ENCODE results near the gene IGFBP5.

The IGFBP5 gene

GRCh38 chr2:216696751-216697560 is 1.6 kb upstream of the IGFBP5 start:
- TF ChIP-seq CTCF (IDR thresholded peaks at IDR 0.05) = peak; percentile 53
- Histone ChIP-seq H3K4me2 (ENCODE audit: low read length) (no peak overlapping the region), H3K9ac (no peak overlapping the region), H2AFZ (no peak overlapping the region), H3K36me3 (ENCODE audit: control insufficient read depth, insufficient read depth, low read length) (no peaks in the 10 kb centered on the region), H3K79me2 (no peaks in the 10 kb centered on the region), H3K27ac (no peak overlapping the region), H3K4me3 (ENCODE audit: low read depth, low read length) (no peak overlapping the region), H3K4me1 (peaks cover 2% of the 10 kb centered on the region), H3K9me3 (ENCODE audit: control insufficient read depth, low read length) (no peaks in the 10 kb centered on the region), H3K27me3 (ENCODE audit: control insufficient read depth, insufficient read depth, low read length) (no peaks in the 10 kb centered on the region)

GRCh38 chr2:216696321-216696720 is 972 bp upstream of the IGFBP5 start:
- peaks cover 2% of the 10 kb centered on the region for H3K4me1 ChIP-seq
- H3K36me3 ChIP-seq (ENCODE audit: control insufficient read depth, insufficient read depth, low read length) = no peaks in the 10 kb centered on the region
- no peaks in the 10 kb centered on the region for H3K79me2 ChIP-seq
- H3K27me3 ChIP-seq (ENCODE audit: control insufficient read depth, insufficient read depth, low read length) = no peaks in the 10 kb centered on the region
- H2AFZ ChIP-seq = no peak overlapping the region
- no peak overlapping the region for H3K4me2 ChIP-seq (ENCODE audit: low read length)
- no peak for TF ChIP-seq CTCF (IDR thresholded peaks at IDR 0.05)
- no peaks in the 10 kb centered on the region for H3K9me3 ChIP-seq (ENCODE audit: control insufficient read depth, low read length)
- H3K4me3 ChIP-seq (ENCODE audit: low read depth, low read length) = no peak overlapping the region
- no peak overlapping the region for H3K9ac ChIP-seq
- no peak overlapping the region for H3K27ac ChIP-seq

GRCh38 chr2:216694826-216695217 is 527 bp downstream of the IGFBP5 start:
- H3K4me2 ChIP-seq (ENCODE audit: low read length) = peak overlapping the region; percentile 94
- H3K36me3 ChIP-seq (ENCODE audit: control insufficient read depth, insufficient read depth, low read length) = no peaks in the 10 kb centered on the region
- no peak for TF ChIP-seq CTCF (IDR thresholded peaks at IDR 0.05)
- H3K79me2 ChIP-seq = no peaks in the 10 kb centered on the region
- no peaks in the 10 kb centered on the region for H3K27me3 ChIP-seq (ENCODE audit: control insufficient read depth, insufficient read depth, low read length)
- no peak overlapping the region for H3K27ac ChIP-seq
- no peak overlapping the region for H3K9ac ChIP-seq
- peak overlapping the region; percentile 47 for H3K4me3 ChIP-seq (ENCODE audit: low read depth, low read length)
- H3K4me1 ChIP-seq = peaks cover 2% of the 10 kb centered on the region
- H3K9me3 ChIP-seq (ENCODE audit: control insufficient read depth, low read length) = no peaks in the 10 kb centered on the region
- no peak overlapping the region for H2AFZ ChIP-seq

- Histone ChIP-seq H3K36me3 (ENCODE audit: control insufficient read depth, insufficient read depth, low read length) (no peaks in the 10 kb centered on the region), H3K27me3 (ENCODE audit: control insufficient read depth, insufficient read depth, low read length) (no peaks in the 10 kb centered on the region), H3K4me1 (peaks cover 2% of the 10 kb centered on the region), H2AFZ (peak overlapping the region; percentile 49), H3K4me2 (ENCODE audit: low read length) (peak overlapping the region; percentile 94), H3K9ac (no peak overlapping the region), H3K4me3 (ENCODE audit: low read depth, low read length) (peak overlapping the region; percentile 47), H3K27ac (no peak overlapping the region), H3K9me3 (ENCODE audit: control insufficient read depth, low read length) (no peaks in the 10 kb centered on the region), H3K79me2 (no peaks in the 10 kb centered on the region)
- TF ChIP-seq CTCF (IDR thresholded peaks at IDR 0.05) = no peak
Measured at GRCh38 chr2:216694082-216694825, 1.1 kb downstream of the IGFBP5 start.

Measured in parathyroid adenoma (tissue), 2 donors.